ENCODE results near the gene TLR6.
A peak's percentile ranks its signal among the peaks of the same experiment; 100 is the strongest.

The TLR6 gene

GRCh38 chr4:38868059-38868960, 11.7 kb upstream of the TLR6 start:
- no peak for DNase-seq

- DNase-seq, result peak; percentile 49
Measured at GRCh38 chr4:38867478-38868058, 11.0 kb upstream of the TLR6 start, which contains the start of gene FAM114A1. TSS of gene FAM114A1 (plus strand) at chr4:38867806. CDS start at chr4:38878079, 10,273 bp downstream.

- no peak for DNase-seq
Measured at GRCh38 chr4:38866973-38867477, 10.4 kb upstream of the TLR6 start.

- no peak for DNase-seq
Measured at GRCh38 chr4:38865445-38865844, 8.8 kb upstream of the TLR6 start.

GRCh38 chr4:38861791-38862190, 5.2 kb upstream of the TLR6 start:
- DNase-seq, result no peak

- DNase-seq, result peak; percentile 46
Measured at GRCh38 chr4:38860788-38861424, 4.3 kb upstream of the TLR6 start.

GRCh38 chr4:38859501-38859900, 2.9 kb upstream of the TLR6 start:
- DNase-seq, result no peak

GRCh38 chr4:38858097-38858420, 1.4 kb upstream of the TLR6 start:
- no peak for DNase-seq

- no peak for DNase-seq
Measured at GRCh38 chr4:38857354-38858096, 908 bp upstream of the TLR6 start.

GRCh38 chr4:38856046-38856445, 571 bp downstream of the TLR6 start:
- no peak for DNase-seq

GRCh38 chr4:38855466-38855865, 1.2 kb downstream of the TLR6 start:
- no peak for DNase-seq

GRCh38 chr4:38846015-38846414, 10.6 kb downstream of the TLR6 start:
- DNase-seq, result no peak

GRCh38 chr4:38842994-38843393, 13.6 kb downstream of the TLR6 start:
- DNase-seq, result no peak

- DNase-seq, result no peak
Measured at GRCh38 chr4:38837849-38838248, 18.8 kb downstream of the TLR6 start.

GRCh38 chr4:38837334-38837733, 19.3 kb downstream of the TLR6 start:
- DNase-seq, result no peak

GRCh38 chr4:38834570-38834969, 22.0 kb downstream of the TLR6 start:
- no peak for DNase-seq

GRCh38 chr4:38832624-38833528, 23.7 kb downstream of the TLR6 start:
- DNase-seq, result no peak

GRCh38 chr4:38832206-38832605, 24.4 kb downstream of the TLR6 start:
- DNase-seq, result no peak

- no peak for DNase-seq
Measured at GRCh38 chr4:38831653-38832052, 25.0 kb downstream of the TLR6 start.

- no peak for DNase-seq
Measured at GRCh38 chr4:38829237-38829636, 27.4 kb downstream of the TLR6 start.

GRCh38 chr4:38823766-38824165, 32.9 kb downstream of the TLR6 start:
- DNase-seq, result no peak

- DNase-seq, result no peak
Measured at GRCh38 chr4:38822748-38823303, 33.8 kb downstream of the TLR6 start.

Data from NCI-H69 (cell line).